ENCODE measurements around the gene GPR31.

Gene GPR31

DNA sequence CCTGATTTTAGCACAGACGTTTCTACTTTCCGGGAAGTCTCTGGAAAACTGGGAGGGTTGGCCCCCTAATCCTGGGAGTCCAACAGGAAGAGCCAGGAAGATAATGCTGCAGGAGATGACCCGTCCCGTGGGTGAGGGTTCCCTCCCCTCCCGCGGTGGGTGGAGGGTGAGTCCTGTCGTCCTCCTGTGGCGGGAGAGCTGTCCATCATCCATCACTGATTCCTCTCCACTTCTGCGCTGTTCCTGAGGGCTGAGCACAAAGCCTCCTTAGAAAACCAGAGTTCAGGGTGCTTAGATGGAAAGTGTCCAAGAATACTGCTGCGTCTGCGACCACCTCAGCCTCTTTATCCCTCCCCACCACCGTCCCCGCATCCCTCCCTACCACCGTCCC is 40.9 kb downstream of the GPR31 start:
- Histone ChIP-seq H3K9ac (ENCODE audit: low read depth, low read length) (no peak overlapping the region), H3K27ac (ENCODE audit: low read depth, low read length) (no peak overlapping the region), H3K9me3 (ENCODE audit: control insufficient read depth, insufficient read depth, low read length) (peaks cover 7% of the 10 kb centered on the region; the same call in 1 of the 2 replicates), H3K4me3 (ENCODE audit: low read depth, low read length) (no peak overlapping the region), H3K36me3 (ENCODE audit: control insufficient read depth, insufficient read depth, low read length) (no peaks in the 10 kb centered on the region), H3K4me1 (ENCODE audit: control insufficient read depth, insufficient read depth, low read length) (peaks cover 6% of the 10 kb centered on the region), H3K27me3 (ENCODE audit: control insufficient read depth, insufficient read depth, low read length) (no peaks in the 10 kb centered on the region)

DNA sequence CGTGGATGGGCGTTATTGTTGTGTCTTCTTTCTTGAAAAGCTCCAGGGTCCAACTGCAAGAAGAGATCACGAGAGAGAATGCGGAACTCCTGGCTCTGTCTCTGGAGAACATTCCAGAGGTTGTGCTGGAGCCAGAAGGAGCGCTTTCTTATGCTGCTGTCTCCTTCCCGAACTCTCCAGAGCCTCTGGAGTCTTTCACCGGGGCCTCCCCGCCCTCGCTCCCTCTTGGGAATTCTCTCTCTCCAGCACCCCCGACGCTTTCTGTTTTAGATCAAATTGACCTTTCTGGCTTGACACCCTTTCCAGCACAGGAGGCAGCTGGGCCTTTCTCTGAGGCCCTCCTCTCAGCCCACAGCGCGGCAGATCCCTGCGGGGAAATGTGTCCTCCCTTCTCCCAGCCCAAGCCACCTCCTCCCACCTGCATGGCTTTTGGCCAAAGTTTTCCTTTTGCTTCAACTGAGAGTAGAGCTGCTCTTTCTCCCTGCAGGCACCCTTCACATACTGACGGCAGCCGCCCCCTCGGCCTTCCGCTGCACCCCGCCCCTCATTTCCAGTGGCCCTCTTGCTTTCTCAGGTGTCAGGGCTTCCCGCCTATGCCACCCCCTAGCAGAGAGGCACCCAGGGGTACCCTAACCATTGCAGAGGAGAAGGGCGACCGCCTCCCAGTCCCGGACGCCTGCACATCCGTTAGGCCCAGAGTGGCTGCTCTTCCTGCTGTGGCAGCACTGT is 41.5 kb downstream of the GPR31 start:
- no peak overlapping the region for H3K4me3 ChIP-seq (ENCODE audit: low read depth, low read length)
- no peaks in the 10 kb centered on the region for H3K36me3 ChIP-seq (ENCODE audit: control insufficient read depth, insufficient read depth, low read length)
- peaks cover 7% of the 10 kb centered on the region; the same call in 1 of the 2 replicates for H3K9me3 ChIP-seq (ENCODE audit: control insufficient read depth, insufficient read depth, low read length)
- no peaks in the 10 kb centered on the region for H3K27me3 ChIP-seq (ENCODE audit: control insufficient read depth, insufficient read depth, low read length)
- no peak overlapping the region for H3K27ac ChIP-seq (ENCODE audit: low read depth, low read length)
- H3K9ac ChIP-seq (ENCODE audit: low read depth, low read length) = no peak overlapping the region
- H3K4me1 ChIP-seq (ENCODE audit: control insufficient read depth, insufficient read depth, low read length) = peaks cover 6% of the 10 kb centered on the region

DNA sequence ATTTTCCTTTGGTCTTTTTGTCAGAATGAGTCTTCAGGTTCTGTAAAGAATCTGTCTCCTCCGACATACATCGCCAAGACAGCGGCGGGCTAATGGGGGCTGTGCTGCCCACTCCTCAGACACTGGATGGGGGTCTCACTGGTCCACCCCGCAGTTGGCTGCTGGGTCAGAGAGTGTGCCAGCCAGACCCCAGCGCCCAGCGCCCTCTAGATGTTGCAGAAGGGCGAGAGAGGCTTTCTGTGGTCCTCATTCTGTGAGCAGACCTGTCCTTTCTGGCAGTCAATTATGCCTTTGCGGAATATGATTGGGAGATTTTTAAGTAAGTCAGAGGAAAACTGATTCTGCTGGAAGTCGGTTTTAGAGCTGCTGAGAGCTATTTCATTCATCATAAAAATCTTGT is 42.7 kb downstream of the GPR31 start:
- H3K27ac ChIP-seq (ENCODE audit: low read depth, low read length) = no peak overlapping the region
- no peaks in the 10 kb centered on the region for H3K27me3 ChIP-seq (ENCODE audit: control insufficient read depth, insufficient read depth, low read length)
- no peaks in the 10 kb centered on the region for H3K36me3 ChIP-seq (ENCODE audit: control insufficient read depth, insufficient read depth, low read length)
- peaks cover 6% of the 10 kb centered on the region for H3K4me1 ChIP-seq (ENCODE audit: control insufficient read depth, insufficient read depth, low read length)
- H3K9ac ChIP-seq (ENCODE audit: low read depth, low read length) = no peak overlapping the region
- peaks cover 5% of the 10 kb centered on the region; the same call in 1 of the 2 replicates for H3K9me3 ChIP-seq (ENCODE audit: control insufficient read depth, insufficient read depth, low read length)
- H3K4me3 ChIP-seq (ENCODE audit: low read depth, low read length) = no peak overlapping the region

DNA sequence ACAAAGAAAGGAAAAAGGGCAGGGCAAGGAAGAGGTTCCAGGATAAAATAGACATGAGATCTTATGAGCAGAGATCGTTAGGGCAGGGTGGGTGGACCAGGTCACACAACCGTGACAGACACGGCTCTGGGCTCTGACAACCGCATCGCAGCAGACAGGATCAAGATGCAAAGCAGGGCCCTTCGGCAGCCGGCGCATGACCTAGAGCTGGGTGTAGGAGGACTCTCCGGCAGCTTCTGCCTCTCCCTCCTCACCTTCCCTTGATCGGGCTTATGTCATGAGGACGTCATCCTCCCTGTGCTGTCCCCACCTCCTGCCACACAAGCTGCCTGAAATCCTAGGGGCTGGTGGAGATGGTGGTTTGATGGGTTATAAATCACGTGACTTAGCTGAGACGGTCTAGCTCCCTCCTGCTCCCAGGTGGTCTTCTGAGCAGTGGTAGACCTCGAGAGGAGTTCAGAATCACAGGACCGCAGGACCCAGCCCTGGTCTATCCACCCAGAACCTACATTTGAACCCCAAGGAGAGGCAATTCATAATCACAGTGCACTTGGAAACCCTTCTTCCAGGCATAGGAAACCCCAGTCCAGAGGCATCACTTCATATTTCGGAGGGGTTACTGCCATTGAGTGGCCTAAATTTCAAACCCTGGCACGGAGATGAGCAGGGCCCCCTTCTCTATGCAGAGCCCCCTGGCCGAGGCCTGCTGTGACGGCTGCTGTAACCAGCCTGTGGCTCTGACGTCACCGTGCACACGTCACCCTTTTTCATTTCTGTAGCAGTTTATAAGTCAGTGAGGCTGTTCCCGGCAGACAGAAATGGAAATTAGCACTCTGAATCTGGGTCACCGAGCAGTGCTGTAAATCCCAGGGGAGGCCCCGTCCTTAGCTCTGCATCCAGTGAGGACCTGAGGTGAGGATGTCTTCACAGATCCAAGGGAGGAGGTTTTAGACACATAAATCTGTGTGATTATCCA is 43.6 kb downstream of the GPR31 start:
- peaks cover 6% of the 10 kb centered on the region for H3K4me1 ChIP-seq (ENCODE audit: control insufficient read depth, insufficient read depth, low read length)
- no peak overlapping the region for H3K9ac ChIP-seq (ENCODE audit: low read depth, low read length)
- H3K36me3 ChIP-seq (ENCODE audit: control insufficient read depth, insufficient read depth, low read length) = no peaks in the 10 kb centered on the region
- H3K9me3 ChIP-seq (ENCODE audit: control insufficient read depth, insufficient read depth, low read length) = no peaks in the 10 kb centered on the region
- H3K27me3 ChIP-seq (ENCODE audit: control insufficient read depth, insufficient read depth, low read length) = no peaks in the 10 kb centered on the region
- H3K27ac ChIP-seq (ENCODE audit: low read depth, low read length) = no peak overlapping the region
- no peak overlapping the region for H3K4me3 ChIP-seq (ENCODE audit: low read depth, low read length)

DNA sequence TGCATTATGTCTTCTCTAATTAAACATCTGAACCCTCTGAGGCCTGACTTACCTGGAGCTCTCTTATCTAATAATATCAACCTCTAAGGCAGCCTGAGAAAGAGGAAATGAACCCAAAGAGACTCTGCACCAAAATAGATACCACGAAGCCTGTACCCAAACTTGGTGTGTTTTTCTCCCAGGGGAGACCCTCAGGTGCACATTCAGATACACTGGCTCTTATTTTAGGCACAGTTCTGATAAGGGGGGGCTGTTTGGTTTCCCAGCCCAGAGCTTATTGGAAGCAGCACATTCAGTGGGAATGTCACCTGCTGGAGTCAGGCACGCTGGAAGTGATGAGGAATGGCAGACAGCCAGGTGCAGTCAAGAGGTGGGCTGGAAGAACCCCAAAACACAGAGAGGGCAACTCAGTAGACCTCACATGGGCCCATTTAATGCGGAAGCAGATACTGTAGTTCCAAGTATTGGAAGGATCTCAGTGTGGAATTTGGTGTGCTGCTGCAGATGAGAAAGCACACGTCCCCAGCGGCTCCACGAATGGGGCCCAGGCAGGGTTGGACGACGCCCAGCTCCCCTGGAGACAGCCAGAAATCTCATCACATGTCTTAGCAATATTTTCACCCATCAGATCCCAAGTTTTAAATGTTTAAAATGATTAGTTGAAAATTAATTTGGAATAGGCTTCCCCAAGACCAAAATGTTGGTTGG is 44.6 kb downstream of the GPR31 start:
- no peaks in the 10 kb centered on the region for H3K27me3 ChIP-seq (ENCODE audit: control insufficient read depth, insufficient read depth, low read length)
- no peak overlapping the region for H3K27ac ChIP-seq (ENCODE audit: low read depth, low read length)
- no peaks in the 10 kb centered on the region for H3K36me3 ChIP-seq (ENCODE audit: control insufficient read depth, insufficient read depth, low read length)
- no peak overlapping the region for H3K9ac ChIP-seq (ENCODE audit: low read depth, low read length)
- no peaks in the 10 kb centered on the region for H3K9me3 ChIP-seq (ENCODE audit: control insufficient read depth, insufficient read depth, low read length)
- peaks cover 6% of the 10 kb centered on the region for H3K4me1 ChIP-seq (ENCODE audit: control insufficient read depth, insufficient read depth, low read length)
- no peak overlapping the region for H3K4me3 ChIP-seq (ENCODE audit: low read depth, low read length)

- no peak overlapping the region for H3K27ac ChIP-seq (ENCODE audit: low read depth, low read length)
- H3K27me3 ChIP-seq (ENCODE audit: control insufficient read depth, insufficient read depth, low read length) = no peaks in the 10 kb centered on the region
- no peak overlapping the region for H3K4me3 ChIP-seq (ENCODE audit: low read depth, low read length)
Observed at GRCh38 chr6:167112421-167112820, 45.4 kb downstream of the GPR31 start.

GRCh38 chr6:167111597-167111996 is 46.2 kb downstream of the GPR31 start:
- Histone ChIP-seq H3K4me3 (ENCODE audit: low read depth, low read length) (no peak overlapping the region), H3K36me3 (ENCODE audit: control insufficient read depth, insufficient read depth, low read length) (no peaks in the 10 kb centered on the region), H3K9me3 (ENCODE audit: control insufficient read depth, insufficient read depth, low read length) (no peaks in the 10 kb centered on the region), H3K27ac (ENCODE audit: low read depth, low read length) (no peak overlapping the region), H3K27me3 (ENCODE audit: control insufficient read depth, insufficient read depth, low read length) (no peaks in the 10 kb centered on the region), H3K9ac (ENCODE audit: low read depth, low read length) (no peak overlapping the region), H3K4me1 (ENCODE audit: control insufficient read depth, insufficient read depth, low read length) (peaks cover 6% of the 10 kb centered on the region)

More at GRCh38 chr6:167112421-167112820, 45.4 kb downstream of the GPR31 start:
- H3K9ac ChIP-seq (ENCODE audit: low read depth, low read length) = no peak overlapping the region
- H3K4me1 ChIP-seq (ENCODE audit: control insufficient read depth, insufficient read depth, low read length) = peaks cover 6% of the 10 kb centered on the region
- no peaks in the 10 kb centered on the region for H3K9me3 ChIP-seq (ENCODE audit: control insufficient read depth, insufficient read depth, low read length)
- H3K36me3 ChIP-seq (ENCODE audit: control insufficient read depth, insufficient read depth, low read length) = no peaks in the 10 kb centered on the region

DNA sequence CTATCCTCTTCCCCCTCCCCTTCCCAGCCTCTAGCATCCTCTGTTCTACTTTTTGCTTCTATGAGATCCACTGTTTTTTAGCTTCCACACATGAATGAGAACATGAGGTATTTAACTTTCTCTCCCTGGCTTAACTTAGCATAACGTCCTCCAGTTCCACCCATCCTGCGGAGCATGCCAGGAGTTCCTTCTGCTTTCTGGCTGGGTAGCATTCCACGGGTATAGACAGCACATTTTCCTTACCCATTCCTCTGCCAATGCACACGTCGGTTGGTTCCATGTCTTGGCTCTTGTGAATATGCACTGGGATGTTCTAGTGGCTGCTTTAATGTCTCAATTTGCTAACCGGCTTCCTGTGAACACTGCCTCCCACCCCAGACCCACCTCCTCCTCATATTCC is 48.1 kb downstream of the GPR31 start:
- no peaks in the 10 kb centered on the region for H3K9me3 ChIP-seq (ENCODE audit: control insufficient read depth, insufficient read depth, low read length)
- no peaks in the 10 kb centered on the region for H3K27me3 ChIP-seq (ENCODE audit: control insufficient read depth, insufficient read depth, low read length)
- no peaks in the 10 kb centered on the region for H3K36me3 ChIP-seq (ENCODE audit: control insufficient read depth, insufficient read depth, low read length)
- no peak overlapping the region for H3K27ac ChIP-seq (ENCODE audit: low read depth, low read length)
- no peak overlapping the region for H3K4me3 ChIP-seq (ENCODE audit: low read depth, low read length)
- H3K9ac ChIP-seq (ENCODE audit: low read depth, low read length) = no peak overlapping the region
- H3K4me1 ChIP-seq (ENCODE audit: control insufficient read depth, insufficient read depth, low read length) = no peaks in the 10 kb centered on the region

DNA sequence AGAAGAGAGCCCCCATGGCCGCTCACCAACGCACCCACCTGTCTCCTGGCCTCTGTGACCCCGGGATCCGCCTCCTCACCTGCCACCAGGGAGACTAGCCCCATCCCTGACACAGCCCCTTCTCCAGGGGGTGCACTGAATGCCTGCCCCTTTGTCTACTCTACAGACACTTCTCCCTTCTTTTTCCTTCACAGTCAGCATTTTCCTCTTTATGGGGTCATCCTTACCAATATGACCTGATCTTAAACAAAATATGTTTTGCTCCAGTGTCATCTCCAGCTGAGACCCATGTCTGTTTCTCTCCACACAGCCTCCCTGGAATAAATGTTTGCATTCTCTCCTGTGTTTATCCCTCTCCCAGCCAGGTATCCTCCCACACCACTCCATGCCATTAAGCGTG is 49.5 kb downstream of the GPR31 start:
- Histone ChIP-seq H3K9me3 (ENCODE audit: control insufficient read depth, insufficient read depth, low read length) (no peaks in the 10 kb centered on the region), H3K27ac (ENCODE audit: low read depth, low read length) (no peak overlapping the region), H3K27me3 (ENCODE audit: control insufficient read depth, insufficient read depth, low read length) (no peaks in the 10 kb centered on the region), H3K9ac (ENCODE audit: low read depth, low read length) (no peak overlapping the region), H3K36me3 (ENCODE audit: control insufficient read depth, insufficient read depth, low read length) (no peaks in the 10 kb centered on the region), H3K4me3 (ENCODE audit: low read depth, low read length) (no peak overlapping the region), H3K4me1 (ENCODE audit: control insufficient read depth, insufficient read depth, low read length) (no peaks in the 10 kb centered on the region)

DNA sequence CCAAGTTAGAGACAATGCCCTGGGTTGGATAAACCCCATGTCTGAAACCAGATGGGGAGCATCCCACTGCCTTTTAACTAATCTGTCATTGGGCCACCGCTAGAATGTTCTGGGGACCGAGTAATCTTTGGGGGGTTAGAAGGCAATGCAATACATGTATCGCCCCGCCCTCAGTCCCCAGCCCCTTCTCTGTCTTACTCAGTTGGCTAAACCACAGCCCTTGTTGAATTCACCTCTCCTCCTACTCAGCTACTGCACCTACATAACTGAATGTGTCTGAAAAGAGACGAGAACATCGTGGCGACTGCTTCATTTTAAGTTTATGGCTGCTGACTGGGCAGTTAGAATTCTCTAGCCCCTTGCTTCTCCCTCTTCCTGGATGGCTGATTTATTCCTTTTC is 50.0 kb downstream of the GPR31 start:
- Histone ChIP-seq H3K27me3 (ENCODE audit: control insufficient read depth, insufficient read depth, low read length) (no peaks in the 10 kb centered on the region), H3K9me3 (ENCODE audit: control insufficient read depth, insufficient read depth, low read length) (no peaks in the 10 kb centered on the region), H3K4me1 (ENCODE audit: control insufficient read depth, insufficient read depth, low read length) (no peaks in the 10 kb centered on the region), H3K9ac (ENCODE audit: low read depth, low read length) (no peak overlapping the region), H3K4me3 (ENCODE audit: low read depth, low read length) (no peak overlapping the region), H3K36me3 (ENCODE audit: control insufficient read depth, insufficient read depth, low read length) (no peaks in the 10 kb centered on the region), H3K27ac (ENCODE audit: low read depth, low read length) (no peak overlapping the region)

All from HUES48 (cell line).